OCI-LY7 (cell line): ENCODE data around the gene KCNK1.

ENCODE experiments used
- EZH2phosphoT487 ChIP-seq: fragments of 200-600 bp; sonication (generic); IDR thresholded peaks from 2 replicates; pipeline ENCODE4 v1.6.1; 2018; ENCODE audit warnings: low read depth, borderline replicate concordance, mild to moderate bottlenecking, mixed run types, antibody characterized with exemption, low read length, moderate library complexity, mixed read lengths
- TF ChIP-seq, protein P1 (sequence below): fragments of 200-600 bp; sonication (generic); conservative IDR thresholded peaks from 2 replicates; pipeline ENCODE4 v1.5.1; 2014; ENCODE audit warnings: mild to moderate bottlenecking, antibody characterized with exemption, low read length, moderate library complexity, mixed read lengths

DNA sequence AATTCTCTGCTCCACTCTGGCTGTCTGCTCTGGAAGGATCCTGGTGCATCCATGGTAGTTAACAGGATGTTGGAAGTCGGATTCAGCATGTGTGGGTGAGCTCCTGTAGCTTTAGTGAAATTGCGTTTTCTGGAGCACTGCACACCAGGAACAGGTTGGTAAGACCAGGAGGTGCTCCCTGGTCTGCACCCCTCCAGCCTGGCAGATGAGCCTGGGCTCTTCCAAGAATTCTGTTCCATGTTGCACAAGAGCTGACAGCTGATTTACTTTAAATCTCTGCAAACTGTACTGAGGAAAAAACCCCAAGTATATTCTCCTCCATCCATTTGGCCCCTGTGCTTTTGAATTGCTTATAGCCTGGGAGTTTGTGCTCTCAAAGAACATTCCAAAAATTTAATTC lies 33.7 kb downstream of the KCNK1 start:
- TF ChIP-seq, protein P1, sequence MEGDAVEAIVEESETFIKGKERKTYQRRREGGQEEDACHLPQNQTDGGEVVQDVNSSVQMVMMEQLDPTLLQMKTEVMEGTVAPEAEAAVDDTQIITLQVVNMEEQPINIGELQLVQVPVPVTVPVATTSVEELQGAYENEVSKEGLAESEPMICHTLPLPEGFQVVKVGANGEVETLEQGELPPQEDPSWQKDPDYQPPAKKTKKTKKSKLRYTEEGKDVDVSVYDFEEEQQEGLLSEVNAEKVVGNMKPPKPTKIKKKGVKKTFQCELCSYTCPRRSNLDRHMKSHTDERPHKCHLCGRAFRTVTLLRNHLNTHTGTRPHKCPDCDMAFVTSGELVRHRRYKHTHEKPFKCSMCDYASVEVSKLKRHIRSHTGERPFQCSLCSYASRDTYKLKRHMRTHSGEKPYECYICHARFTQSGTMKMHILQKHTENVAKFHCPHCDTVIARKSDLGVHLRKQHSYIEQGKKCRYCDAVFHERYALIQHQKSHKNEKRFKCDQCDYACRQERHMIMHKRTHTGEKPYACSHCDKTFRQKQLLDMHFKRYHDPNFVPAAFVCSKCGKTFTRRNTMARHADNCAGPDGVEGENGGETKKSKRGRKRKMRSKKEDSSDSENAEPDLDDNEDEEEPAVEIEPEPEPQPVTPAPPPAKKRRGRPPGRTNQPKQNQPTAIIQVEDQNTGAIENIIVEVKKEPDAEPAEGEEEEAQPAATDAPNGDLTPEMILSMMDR = no peak
- no peak for TF ChIP-seq EZH2phosphoT487
